HG02981 (cell line): ENCODE data around the gene HDAC4.

Experiments
- ATAC-seq: cut with Tn5 transposase; IDR thresholded peaks from one replicate; pipeline ENCODE4 v1.9.1; 2021; ENCODE audit warnings: mild to moderate bottlenecking, moderate library complexity; ENCODE audit not compliant: unreplicated experiment

The HDAC4 gene

DNA sequence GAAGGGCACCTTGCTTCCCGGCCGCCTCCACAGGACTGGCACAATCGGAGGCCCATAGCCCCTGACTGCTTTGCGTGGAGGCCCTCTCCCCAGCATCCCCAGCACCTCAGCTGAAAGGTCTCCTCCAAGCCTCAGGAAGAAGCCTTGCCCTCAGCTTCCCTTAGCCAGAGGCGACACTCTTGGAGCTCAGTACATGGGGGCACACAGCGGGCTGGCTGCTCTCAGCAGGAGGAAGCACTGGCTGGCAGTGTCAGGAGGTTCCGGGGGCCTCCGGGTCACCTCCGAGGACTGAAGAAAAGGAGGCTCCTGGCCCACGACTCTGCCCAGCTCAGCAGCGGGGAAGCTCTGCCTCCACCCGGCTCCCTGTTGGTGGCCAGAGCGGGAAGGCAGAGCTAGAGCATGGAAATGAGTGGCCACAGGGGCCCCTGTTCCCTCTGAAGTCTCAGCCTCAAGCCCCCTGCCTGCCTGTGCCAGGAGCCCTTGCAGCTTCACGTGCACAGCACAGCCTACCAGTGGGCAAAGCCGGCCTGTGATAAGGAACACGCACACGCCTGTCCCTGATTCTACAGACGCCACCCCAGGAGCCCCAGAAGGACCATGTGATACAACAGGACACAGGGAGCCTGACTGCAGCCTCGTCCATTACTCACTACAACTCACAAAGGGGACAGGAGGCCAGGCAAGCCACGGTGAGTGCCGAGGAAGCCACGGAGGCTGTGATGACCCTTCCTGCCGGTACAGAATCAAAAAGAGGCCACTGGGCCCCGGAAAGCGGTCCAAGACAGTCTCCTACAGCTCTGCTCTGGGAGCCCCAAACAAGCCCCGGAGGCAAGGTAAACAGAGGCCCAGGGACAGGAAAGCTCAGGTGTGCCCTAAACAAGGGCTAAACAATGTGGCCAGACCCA lies 15.5 kb downstream of the HDAC4 start:
- no peak for ATAC-seq

DNA sequence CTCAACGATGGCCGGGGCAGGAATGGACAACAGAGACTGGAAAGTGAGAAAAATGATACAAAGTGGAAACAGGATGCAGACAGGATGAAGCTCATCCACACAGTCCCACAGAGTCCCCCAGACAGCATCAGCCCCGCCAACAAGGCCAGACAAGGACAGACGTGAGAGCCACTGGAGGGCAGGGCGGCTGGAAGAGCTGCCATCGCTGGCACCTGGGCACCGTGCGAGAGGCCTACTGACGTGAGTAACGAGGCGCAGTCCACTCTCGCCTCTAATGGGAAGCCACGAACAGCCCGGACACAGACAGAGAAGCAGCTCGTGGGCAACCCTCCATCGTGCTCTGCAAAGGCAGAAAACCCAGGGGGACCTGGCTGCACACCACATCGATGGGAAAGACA lies 17.1 kb downstream of the HDAC4 start:
- ATAC-seq, result no peak

DNA sequence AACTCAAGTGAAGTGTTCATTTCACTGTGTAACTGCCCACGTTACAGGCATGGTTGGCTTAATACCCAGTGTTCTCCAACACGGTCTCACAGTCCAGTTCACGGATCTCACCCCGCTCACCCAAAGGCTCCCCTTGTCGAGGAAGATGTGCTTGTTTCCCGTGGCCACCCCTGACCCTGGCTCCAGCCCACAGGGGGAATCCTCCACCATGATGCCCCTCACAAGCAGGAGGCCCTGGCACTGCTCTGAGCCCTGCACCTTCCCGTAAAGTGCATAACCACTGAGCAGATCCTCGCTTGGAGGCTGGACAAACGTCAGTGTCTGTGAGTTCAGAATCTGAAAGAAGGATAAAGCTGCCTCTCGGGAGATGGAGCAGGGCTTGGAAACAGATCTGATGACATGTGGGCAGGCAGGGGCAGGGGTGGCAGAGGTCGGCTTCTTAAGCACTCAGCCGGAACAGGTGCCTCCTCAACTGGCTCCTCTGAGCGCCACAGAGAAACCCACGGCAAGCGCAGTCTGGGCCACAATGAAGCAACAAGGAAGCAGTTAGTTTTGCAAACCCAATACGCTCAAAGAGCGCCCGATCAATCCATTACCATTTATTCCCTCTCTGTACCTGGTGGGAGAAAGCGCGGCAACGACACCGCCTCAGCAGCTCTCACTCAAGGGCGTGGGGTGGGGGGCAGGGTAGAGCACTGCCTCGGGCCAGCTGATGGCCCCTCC lies 17.6 kb downstream of the HDAC4 start:
- no peak for ATAC-seq

DNA sequence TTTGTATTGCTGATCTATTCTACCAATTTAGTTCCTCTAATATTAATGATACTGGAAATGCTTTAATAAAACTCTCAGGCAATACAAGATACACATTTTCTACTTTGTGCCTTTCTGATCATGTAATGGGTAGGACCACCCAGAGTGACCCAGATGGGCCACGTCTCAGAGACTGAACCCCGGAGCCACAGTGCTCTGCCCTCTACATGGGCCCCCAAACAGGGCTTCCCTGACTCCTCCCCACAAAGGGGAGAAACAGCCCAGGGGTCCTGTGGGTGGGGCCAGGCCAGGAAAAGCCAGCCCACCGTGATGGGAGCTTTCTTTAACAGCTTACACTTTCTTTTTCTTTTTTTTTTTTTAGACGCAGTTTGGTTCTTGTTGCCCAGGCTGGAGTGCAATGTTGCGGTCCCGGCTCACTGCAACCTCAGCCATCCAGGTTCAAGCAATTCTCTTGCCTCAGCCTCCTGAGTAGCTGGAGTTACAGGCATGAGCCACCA lies 18.4 kb downstream of the HDAC4 start:
- ATAC-seq, result no peak

DNA sequence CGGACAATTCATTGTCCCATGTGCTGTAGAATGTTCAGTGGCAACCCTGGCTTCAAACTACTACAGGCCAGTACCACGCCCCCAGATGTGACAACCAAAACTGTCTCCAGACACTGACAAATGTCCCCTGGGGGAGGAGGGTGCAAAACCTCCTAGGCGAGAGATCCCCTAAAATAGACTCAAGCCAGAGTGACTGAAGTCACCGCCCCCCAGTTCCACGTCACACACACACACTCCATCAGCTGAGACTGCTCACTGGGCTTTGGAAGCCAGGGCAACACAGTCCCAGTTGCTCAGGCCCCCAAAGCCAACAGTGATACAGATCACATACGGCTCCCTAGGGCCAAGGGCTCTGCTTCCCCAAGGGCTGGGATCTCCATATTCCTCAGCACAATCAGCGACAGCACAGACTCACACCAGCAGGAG lies 19.1 kb downstream of the HDAC4 start:
- ATAC-seq, result peak; percentile 56

DNA sequence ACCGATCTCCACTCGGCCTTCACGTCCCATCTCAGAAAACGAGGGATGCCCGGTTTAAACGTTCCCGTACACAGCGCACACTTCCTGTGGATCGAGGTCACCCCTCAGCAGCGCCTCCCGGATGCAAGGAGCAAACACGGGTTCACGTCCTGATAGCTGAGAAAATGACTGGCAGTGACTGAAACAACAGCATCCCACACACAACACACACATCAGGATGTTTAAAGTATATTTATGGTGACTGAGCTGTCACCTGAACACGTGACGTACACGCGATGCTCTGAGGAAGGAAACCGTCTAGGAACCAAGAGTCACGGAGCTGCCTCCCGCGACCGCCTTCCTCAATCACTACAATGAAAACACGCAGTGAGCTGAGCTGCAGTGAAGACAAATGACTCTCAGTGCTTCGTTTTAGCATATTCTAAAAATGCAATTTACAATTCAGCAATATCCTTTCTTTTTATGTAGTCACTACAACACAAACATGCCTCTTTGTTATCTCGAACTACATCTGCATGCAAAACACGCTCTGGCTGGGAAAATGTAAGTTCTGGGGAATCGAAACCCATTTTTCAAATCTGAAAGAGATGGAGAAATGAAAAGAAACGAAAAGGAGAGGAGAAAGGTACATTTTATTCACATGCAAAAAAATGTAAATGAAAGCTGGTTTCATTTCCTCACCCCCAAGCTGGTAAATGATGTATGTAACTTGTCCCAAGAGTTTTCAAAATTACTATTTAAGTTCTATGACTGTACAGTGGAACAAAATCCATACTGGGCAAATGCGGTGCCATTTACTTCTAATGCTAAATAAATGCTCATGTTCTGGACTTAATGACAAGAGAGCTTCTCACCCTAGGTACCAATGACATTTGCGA lies 19.8 kb downstream of the HDAC4 start:
- peak; percentile 58 for ATAC-seq

DNA sequence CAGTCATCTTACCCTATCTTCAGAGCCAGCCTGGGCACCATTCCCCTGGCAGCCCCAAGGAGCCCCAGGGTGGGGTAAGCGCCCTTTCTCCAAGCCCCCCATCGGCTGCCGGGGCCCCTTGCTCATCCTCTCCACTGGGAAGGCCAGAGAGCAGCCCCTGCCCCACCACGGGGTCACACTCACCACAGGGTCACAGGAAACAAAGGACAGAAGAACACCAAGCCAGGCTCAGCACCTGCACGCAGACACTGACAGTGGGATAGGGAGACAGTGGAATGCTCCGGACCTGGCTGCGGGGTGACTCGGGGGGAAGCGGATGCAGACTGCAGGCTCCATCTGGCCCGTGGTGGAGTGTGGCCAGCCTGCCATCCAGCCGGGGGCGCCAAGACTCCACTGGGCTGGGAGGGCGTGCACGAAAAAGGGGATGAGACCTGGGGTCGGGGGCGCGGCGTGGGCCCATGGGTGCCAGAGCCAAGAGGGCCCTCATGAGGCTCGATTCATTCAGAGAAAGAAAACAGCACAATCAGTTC lies 21.1 kb downstream of the HDAC4 start:
- ATAC-seq, result no peak

DNA sequence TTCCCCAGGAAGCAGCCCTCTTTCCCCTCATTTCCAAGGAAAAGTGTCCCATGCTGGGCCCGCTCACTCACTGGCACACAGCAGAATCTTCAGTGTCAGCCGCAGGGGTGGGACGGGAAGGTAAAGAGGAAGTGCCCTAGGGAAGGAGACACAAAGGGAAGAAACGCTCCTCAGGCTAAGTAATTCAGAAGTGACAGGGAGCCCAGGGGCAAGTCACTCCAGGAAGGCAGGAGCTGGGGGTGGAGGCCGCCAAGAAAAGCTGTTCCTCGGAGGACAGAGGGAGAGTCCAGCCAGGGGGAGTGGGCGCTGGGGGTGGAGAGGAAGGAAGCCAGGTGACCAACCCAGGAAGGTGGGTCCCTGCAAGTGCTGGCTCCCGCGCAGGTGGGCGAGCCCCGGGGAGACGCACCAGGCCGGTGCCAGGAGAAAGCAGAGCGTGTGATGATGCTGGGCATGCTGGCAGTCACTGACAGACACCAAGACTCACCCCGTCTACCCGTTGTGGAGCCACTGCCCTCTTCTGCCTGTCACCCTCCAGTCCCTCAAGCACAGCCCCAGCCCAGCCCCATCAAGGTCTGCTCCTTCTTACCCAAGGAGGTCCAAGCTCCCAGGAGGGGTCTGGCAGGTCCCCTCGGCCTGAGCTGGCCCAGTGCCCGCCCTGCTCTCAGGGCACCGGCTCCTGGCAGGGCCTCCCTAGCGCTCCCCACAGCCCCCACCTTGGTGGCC lies 21.7 kb downstream of the HDAC4 start:
- ATAC-seq, result no peak

DNA sequence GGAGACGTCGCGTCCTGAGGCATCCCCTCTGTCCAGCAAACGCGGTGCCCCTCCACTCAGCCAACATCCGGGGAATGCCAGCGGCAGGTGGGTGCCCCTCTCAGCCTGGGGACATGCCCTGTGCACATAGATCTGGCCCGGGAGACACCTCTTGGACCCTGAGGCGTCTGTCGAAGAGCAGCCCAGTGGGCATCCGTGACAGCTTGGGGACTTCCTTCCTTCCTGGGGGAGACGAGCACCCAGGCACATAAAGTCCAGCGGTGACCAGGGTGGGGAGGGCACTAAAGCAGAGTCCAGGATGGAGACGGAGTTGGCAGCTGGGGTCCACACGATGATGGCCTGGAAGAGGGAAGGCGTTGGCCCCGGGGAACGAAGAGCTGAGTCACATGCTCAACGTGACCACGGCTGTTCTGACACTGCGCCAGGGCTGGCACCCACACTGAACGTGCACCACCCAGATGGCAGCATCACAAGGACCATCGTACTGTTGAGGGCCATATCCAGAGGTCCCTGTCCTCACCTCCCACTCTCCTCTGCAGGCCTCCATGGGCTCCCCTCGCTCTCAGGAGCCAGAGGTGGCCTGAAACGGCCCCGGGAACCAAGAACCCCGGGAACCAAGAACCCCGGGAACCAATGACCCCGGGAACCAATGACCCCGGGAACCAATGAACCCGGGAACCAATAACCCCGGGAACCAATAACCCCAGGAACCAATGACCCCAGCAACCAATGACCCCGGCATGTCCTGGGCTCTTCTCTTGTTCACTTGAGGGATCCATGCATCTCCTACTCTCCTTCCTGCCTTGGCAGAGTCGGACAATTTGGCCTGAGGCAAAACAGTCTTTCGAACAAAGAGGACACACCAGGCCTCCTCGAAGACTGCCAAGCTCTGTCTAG lies 22.6 kb downstream of the HDAC4 start:
- ATAC-seq, result no peak

DNA sequence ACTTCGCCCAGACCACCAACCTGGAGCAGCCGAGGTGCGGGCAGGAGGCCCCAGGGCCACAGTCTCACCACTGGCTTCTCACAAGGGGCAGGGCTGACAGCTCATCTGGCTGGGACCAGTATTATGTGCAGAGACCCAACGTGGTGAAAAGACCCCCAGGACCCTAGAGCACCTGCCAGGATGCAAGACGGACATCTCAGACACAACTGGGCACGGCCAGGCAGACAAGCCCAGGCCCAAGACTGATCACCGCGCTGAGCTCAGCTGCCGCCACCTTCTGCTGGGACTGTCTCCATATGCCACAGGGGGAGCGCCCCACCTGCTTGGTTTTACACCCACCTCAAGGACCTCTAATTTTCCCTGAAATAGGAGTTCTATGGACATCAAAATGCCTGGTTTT lies 23.2 kb downstream of the HDAC4 start:
- ATAC-seq, result no peak

DNA sequence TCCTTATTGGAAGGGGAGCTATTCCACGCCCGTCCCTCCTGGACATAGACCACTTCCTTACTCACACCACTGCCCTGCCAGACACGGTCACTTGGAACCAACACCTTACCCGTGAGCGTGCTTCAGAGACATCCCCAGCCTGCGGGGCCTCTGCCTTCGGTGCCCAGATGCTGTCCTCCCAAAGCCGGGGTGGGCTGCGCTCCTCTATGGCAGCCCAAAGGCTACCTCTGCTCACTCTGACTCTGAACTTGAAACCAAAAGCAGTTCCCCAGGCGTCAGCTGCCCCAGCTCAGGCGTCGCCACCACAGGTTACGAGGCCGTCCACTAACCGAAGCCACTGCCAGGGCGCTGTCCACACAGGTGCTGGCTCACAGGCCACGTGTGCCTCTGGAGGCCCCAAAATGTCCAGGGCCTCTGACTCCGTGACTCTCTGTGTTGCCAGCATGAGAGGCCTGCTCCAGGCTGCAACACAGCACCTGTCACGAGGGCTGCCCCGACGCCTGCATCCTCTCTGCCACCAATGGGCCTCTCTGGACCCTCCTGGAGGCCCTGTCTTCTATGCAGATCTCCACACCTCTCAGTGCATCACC lies 23.8 kb downstream of the HDAC4 start:
- ATAC-seq, result no peak

DNA sequence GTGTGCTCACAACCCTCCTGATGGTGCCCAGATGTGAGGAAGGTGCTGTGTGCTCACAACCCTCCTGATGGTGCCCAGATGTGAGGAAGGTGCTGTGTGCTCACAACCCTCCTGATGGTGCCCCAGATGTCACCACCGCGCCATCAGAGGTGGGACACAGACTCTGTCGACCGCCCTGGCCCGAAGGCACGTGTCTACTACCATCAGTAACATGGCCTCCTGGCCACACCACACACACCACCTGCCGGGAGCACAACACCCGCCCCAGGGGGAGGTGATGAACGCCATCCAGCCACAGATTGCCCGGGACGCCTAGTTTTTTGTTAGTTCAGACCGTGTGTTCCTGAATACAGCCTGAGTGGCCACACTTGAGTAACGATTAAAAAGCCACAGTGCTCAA lies 24.5 kb downstream of the HDAC4 start:
- ATAC-seq, result no peak

DNA sequence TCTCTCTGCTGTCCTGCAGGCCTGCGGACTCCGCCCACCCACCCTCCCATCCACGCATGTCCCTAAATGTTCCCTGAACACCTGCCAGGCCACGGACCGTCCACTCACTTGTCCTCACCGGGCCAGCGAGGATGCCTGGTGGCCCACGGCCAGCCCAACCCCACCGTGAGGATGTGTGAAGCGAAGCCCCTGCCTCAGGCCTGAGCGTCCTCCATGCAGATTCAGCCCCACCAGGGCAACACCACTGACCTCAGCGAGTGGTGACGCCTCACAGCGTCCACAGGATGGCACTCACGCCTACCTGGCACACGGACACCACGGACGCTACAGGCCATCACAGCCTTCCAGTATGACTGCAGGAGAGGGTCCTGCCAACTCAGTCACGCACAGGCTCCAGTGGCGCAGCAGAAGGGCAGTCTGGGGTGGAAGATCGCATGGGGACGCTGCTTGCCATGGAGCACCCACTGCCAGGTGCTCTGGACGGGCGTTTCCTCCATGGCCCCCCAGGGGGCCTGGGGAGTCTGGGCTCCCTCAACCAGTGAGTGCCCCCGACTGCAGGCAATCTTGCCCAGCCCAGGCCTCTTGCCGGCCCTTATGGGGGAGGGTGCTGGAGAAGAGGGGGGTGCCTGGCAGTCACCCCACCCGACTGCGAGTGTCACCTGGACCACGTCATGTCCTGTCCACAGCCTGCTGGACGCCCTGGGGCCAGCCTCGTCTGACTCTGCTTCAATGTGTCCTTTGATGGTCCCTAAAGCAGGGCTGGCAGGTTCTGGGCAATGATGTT lies 25.4 kb downstream of the HDAC4 start:
- no peak for ATAC-seq

DNA sequence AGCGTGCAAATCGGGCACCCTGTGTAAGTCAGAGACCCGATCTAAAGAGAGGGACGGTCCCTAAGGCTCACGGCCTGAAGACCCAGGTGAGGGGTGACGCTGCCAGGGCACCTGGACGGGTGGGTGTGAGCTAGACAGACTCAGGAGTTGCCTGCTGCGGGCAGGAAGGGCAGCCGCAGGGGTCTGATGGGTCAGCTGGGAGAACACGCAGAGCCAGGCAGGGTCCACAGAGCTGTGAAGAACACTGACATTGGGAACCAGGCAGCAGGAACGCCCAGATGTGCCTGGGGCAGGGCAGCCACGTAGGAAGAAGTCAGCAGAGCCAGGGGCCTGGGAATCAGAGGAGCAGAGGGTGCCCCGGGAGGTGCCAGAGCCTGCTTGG lies 25.9 kb downstream of the HDAC4 start:
- no peak for ATAC-seq

DNA sequence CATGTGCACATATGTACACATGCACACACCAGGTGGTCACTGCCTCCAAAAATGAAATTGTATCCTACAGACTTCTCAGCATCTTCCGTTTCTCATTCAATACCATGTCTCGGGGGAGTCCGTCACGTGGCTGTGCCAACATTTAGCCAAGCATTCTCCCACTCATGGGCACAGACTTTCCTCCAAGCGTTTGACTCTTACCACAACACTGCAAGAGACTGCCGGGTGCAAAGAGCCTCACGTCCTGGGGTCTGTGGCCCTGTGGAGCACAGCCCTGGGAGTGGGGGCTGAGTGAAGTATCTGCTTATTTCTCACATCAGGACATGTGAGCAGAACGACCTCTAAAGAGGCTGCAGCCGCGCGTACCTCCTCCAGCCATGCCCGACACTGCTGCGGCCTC lies 28.0 kb downstream of the HDAC4 start:
- ATAC-seq, result no peak

DNA sequence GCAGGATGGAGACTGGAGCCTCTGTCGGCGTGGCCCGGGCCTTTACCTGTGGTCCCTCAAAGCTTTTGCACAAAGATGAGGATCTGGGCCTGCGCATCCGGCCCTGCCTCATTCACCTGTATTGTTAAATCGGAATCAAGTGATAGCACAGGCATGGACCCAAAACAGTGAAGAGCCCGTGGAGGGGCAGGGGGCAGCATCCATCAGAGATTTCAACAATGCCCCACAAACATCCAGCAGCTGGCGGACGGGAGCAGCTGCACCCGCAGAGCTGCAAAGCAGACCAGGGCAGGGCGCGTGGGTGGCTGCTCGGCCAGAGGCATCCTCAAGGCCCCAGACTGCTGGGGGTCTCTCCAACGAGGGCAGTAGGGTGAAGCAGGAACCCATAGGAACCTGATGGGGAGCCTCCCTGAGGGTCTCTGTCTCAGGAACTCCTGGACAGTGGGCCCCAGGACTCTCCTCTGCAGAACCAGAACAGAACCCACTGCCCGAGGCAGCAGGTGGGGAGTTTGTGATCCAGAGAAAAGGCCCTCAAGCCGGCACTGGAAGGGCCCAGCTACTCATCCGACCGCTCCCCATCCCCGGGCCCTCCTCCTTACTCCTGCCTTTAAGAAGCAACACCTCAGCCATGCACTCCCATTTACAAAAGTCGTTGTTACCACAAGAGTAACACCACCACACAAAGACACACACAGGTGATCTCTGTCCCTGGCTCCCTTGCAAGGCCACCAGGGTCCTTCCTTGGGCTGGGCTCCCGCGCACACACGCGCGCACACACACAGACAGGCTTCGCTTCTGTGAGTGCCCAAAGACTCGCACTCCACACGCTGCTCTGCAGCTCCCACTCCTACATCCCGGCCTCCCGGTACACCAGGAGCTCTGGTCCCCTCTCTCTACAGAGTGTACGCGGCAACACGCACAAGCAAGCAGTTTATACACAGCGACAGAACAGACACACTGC lies 28.8 kb downstream of the HDAC4 start:
- no peak for ATAC-seq
